Measurements from ENCODE around the gene MSRB3. TPM values are rescaled to one million over a fixed set of nuclear protein-coding genes. Genes with fewer than 3 reads are reported as not detected.

MSRB3 gene
- total RNA-seq, 4 donors from 2014 or later: 219 to 336 (median 299) TPM

- Histone ChIP-seq H3K4me3 (no peak overlapping the region), H3K4me1 (peaks cover 0 to 9% (median 0%) of the 10 kb centered on the region in 3 donors), H3K27me3 (no peaks in the 10 kb centered on the region), H3K27ac (no peak overlapping the region), H3K36me3 (peaks cover 0 to 11% of the 10 kb centered on the region in 2 donors), H3K9me3 (no peaks in the 10 kb centered on the region)
- no peak for ATAC-seq
- no peak for TF ChIP-seq POLR2A (IDR thresholded peaks at IDR 0.05)
- TF ChIP-seq CTCF (IDR thresholded peaks at IDR 0.05): no peak
- no peak for TF ChIP-seq POLR2AphosphoS5 (IDR thresholded peaks at IDR 0.05)
- TF ChIP-seq EP300 (IDR thresholded peaks at IDR 0.05): no peak
These were observed 94.1 kb downstream of the MSRB3 start for GRCh38 chr12:65372574-65372973.

GRCh38 chr12:65384240-65384639 lies 105.8 kb downstream of the MSRB3 start:
- ATAC-seq: no peak
- WGBS, 2 donors (ENCODE audit: low coverage in 1 of 2): 79 to 88% methylated on average over 2 of the region's 2 CpGs
- Histone ChIP-seq H3K9me3 (no peaks in the 10 kb centered on the region), H3K4me1 (peaks cover 0 to 11% (median 4%) of the 10 kb centered on the region in 3 donors), H3K4me3 (no peak overlapping the region), H3K27me3 (no peaks in the 10 kb centered on the region), H3K27ac (no peak overlapping the region), H3K36me3 (no peaks in the 10 kb centered on the region)
- TF ChIP-seq POLR2A (IDR thresholded peaks at IDR 0.05) (no peak), CTCF (IDR thresholded peaks at IDR 0.05) (no peak), POLR2AphosphoS5 (IDR thresholded peaks at IDR 0.05) (no peak), EP300 (IDR thresholded peaks at IDR 0.05) (no peak)

- no peak for ATAC-seq
- H3K4me3 ChIP-seq: no peak overlapping the region
- H3K36me3 ChIP-seq: no peaks in the 10 kb centered on the region
- no peaks in the 10 kb centered on the region for H3K27me3 ChIP-seq
- H3K9me3 ChIP-seq: no peaks in the 10 kb centered on the region
- H3K4me1 ChIP-seq: peaks cover 5 to 27% (median 6%) of the 10 kb centered on the region in 3 donors
- no peak overlapping the region for H3K27ac ChIP-seq
- TF ChIP-seq CTCF (IDR thresholded peaks at IDR 0.05) (no peak), EP300 (IDR thresholded peaks at IDR 0.05) (no peak), POLR2AphosphoS5 (IDR thresholded peaks at IDR 0.05) (no peak), POLR2A (IDR thresholded peaks at IDR 0.05) (no peak)
These were observed 108.9 kb downstream of the MSRB3 start for GRCh38 chr12:65387396-65387795.

GRCh38 chr12:65389436-65389835 lies 111.0 kb downstream of the MSRB3 start:
- Histone ChIP-seq H3K36me3 (no peaks in the 10 kb centered on the region), H3K9me3 (peaks cover 0 to 2% (median 0%) of the 10 kb centered on the region in 3 donors), H3K27me3 (no peaks in the 10 kb centered on the region), H3K4me3 (no peak overlapping the region), H3K4me1 (peaks cover 5 to 32% (median 6%) of the 10 kb centered on the region in 3 donors), H3K27ac (no peak overlapping the region)
- TF ChIP-seq EP300 (IDR thresholded peaks at IDR 0.05) (no peak), CTCF (IDR thresholded peaks at IDR 0.05) (no peak), POLR2AphosphoS5 (IDR thresholded peaks at IDR 0.05) (no peak), POLR2A (IDR thresholded peaks at IDR 0.05) (no peak)
- no peak for ATAC-seq
- 70 to 84% methylated on average over 4 of the region's 4 CpGs for WGBS, 2 donors (ENCODE audit: low coverage in 1 of 2)

GRCh38 chr12:65391711-65392110 lies 113.2 kb downstream of the MSRB3 start:
- no peaks in the 10 kb centered on the region for H3K36me3 ChIP-seq
- peaks cover 0 to 11% (median 0%) of the 10 kb centered on the region in 3 donors for H3K9me3 ChIP-seq
- no peak for TF ChIP-seq EP300 (IDR thresholded peaks at IDR 0.05)
- TF ChIP-seq POLR2A (IDR thresholded peaks at IDR 0.05): no peak
- no peak for TF ChIP-seq CTCF (IDR thresholded peaks at IDR 0.05)
- TF ChIP-seq POLR2AphosphoS5 (IDR thresholded peaks at IDR 0.05): no peak
- H3K4me1 ChIP-seq: peaks cover 5 to 31% (median 6%) of the 10 kb centered on the region in 3 donors
- no peaks in the 10 kb centered on the region for H3K27me3 ChIP-seq
- 63 to 64% methylated on average over 1 of the region's 1 CpG for WGBS, 2 donors (ENCODE audit: low coverage in 1 of 2)
- H3K4me3 ChIP-seq: no peak overlapping the region
- no peak overlapping the region for H3K27ac ChIP-seq
- no peak for ATAC-seq

Measured in gastroesophageal sphincter (tissue), 4 donors.